HepG2 (cell line): Measurements from ENCODE around the gene LRIG1. TPM values are rescaled to one million over a fixed set of nuclear protein-coding genes. Genes with fewer than 3 reads are reported as not detected.
A peak's percentile ranks its signal among the peaks of the same experiment; 100 is the strongest.

ENCODE experiments used
- CEBPB ChIP-seq: IDR thresholded peaks from 2 replicates; pipeline ENCODE4 v1.6.1; 2011; ENCODE audit warnings: low read depth, low read length, improper control_type of control experiment, borderline replicate concordance
- EP300 ChIP-seq, 3 experiments: sonication (generic) in 1 of 3; formaldehyde crosslinking in 1 of 3; IDR thresholded peaks; 2 replicates each; pipeline versions ENCODE4 v1.5.1 to v1.6.1; 2011 to 2020; ENCODE audit warnings: low read depth in 2 of 3, low read length in 2 of 3, borderline replicate concordance in 1 of 3, improper control_type of control experiment in 1 of 3, mild to moderate bottlenecking in 1 of 3, missing genetic modification reagents in 1 of 3, moderate library complexity in 1 of 3
- HNF4G ChIP-seq, 2 experiments: sonication (generic) in 1 of 2; formaldehyde crosslinking in 1 of 2; IDR thresholded peaks; 2 replicates each; pipeline versions ENCODE4 v1.4.0 to v1.6.1; 2011 to 2020; ENCODE audit warnings: borderline replicate concordance in 2 of 2, low read depth in 2 of 2, mild to moderate bottlenecking in 2 of 2, low read length in 1 of 2, missing genetic modification reagents in 1 of 2, moderate library complexity in 1 of 2
- MLX ChIP-seq: IDR thresholded peaks from 2 replicates; pipeline ENCODE4 v1.6.1; 2016
- STAT5B ChIP-seq: sonication (generic); formaldehyde crosslinking; IDR thresholded peaks from 2 replicates; pipeline ENCODE4 v1.4.0; 2020; ENCODE audit warnings: missing genetic modification reagents
- TAF15 ChIP-seq: fragments of 200-400 bp; formaldehyde crosslinking; IDR thresholded peaks from one replicate; pipeline ENCODE4 v1.6.1; 2018; ENCODE audit warnings: mild to moderate bottlenecking, low read depth, low read length; ENCODE audit not compliant: poor library complexity, severe bottlenecking
- ZBTB34 ChIP-seq: sonication (generic); formaldehyde crosslinking; IDR thresholded peaks from 2 replicates; pipeline ENCODE4 v1.8.0; 2022; ENCODE audit warnings: mild to moderate bottlenecking, missing genetic modification reagents
- ZC3H13 ChIP-seq: sonication (generic); formaldehyde crosslinking; IDR thresholded peaks from 2 replicates; pipeline ENCODE4 v1.8.1; 2023; ENCODE audit warnings: mild to moderate bottlenecking, missing genetic modification reagents, moderate library complexity
- ZFP90 ChIP-seq: sonication (generic); formaldehyde crosslinking; IDR thresholded peaks from 2 replicates; pipeline ENCODE4 v1.8.0; 2022; ENCODE audit warnings: missing genetic modification reagents, mild to moderate bottlenecking, inconsistent platforms, borderline replicate concordance
- ZNF136 ChIP-seq: sonication (generic); formaldehyde crosslinking; IDR thresholded peaks from 2 replicates; pipeline ENCODE4 v1.8.1; 2022; ENCODE audit warnings: low read depth, mild to moderate bottlenecking, moderate library complexity, missing genetic modification reagents
- ZNF33A ChIP-seq: sonication (generic); formaldehyde crosslinking; IDR thresholded peaks from 2 replicates; pipeline ENCODE4 v1.5.1; 2020; ENCODE audit warnings: missing genetic modification reagents, mild to moderate bottlenecking, moderate library complexity, borderline replicate concordance
- ZNF414 ChIP-seq: sonication (generic); formaldehyde crosslinking; IDR thresholded peaks from 2 replicates; pipeline ENCODE4 v1.5.0; 2020; ENCODE audit warnings: missing genetic modification reagents
- ZNF460 ChIP-seq: sonication (generic); formaldehyde crosslinking; IDR thresholded peaks from 2 replicates; pipeline ENCODE4 v1.5.1; 2020; ENCODE audit warnings: missing genetic modification reagents, mild to moderate bottlenecking, borderline replicate concordance
- ZNF646 ChIP-seq: sonication (generic); formaldehyde crosslinking; IDR thresholded peaks from 2 replicates; pipeline ENCODE4 v1.9.0; 2021; ENCODE audit warnings: mild to moderate bottlenecking, missing genetic modification reagents
- ZNF704 ChIP-seq: sonication (generic); formaldehyde crosslinking; IDR thresholded peaks from 2 replicates; pipeline ENCODE4 v1.8.1; 2023; ENCODE audit warnings: mild to moderate bottlenecking, inconsistent platforms, moderate library complexity, missing genetic modification reagents, borderline replicate concordance
- polyA plus RNA-seq, 8 experiments: library from polyadenylated mRNA; depleted of rRNA in 3 of 8; stranded (reverse) in 7 of 8; unstranded in 1 of 8; fragments of >200 nt; fragmentation: Illumina TruSeq in 4 of 8; extraction: Trizol in 4 of 8; gene quantifications; 2 replicates each; pipeline versions ENCODE4 v1.2.1 to v1.2.3, GENCODE V29; 2011 to 2016; ENCODE audit warnings: low read depth in 4 of 8, missing spikeins in 1 of 8, mixed read lengths in 1 of 8; ENCODE audit not compliant: insufficient read depth in 1 of 8
- total RNA-seq, 5 experiments: library from RNA; depleted of rRNA; stranded (reverse); fragments of >200 nt; fragmentation: Illumina TruSeq; extraction: Trizol; gene quantifications; 2 replicates each; pipeline ENCODE4 v1.2.3, GENCODE V29; 2016; ENCODE audit warnings: low read depth in 1 of 5

LRIG1 gene
- total and polyA plus RNA-seq, 2 of the 13 experiments (the other 11 are each of a cell fraction or from before 2014, with no cell fraction given): 17.8 to 24.8 TPM

- TF ChIP-seq ZNF646 (CRISPR knock-in tag): peak; percentile 73
- TF ChIP-seq ZNF136 (CRISPR knock-in tag): no peak
- TF ChIP-seq STAT5B (CRISPR knock-in tag): peak; percentile 94
- no peak; the same call in 1 of the 2 replicates for TF ChIP-seq ZC3H13
- TF ChIP-seq ZFP90 (CRISPR knock-in tag): no peak; the same call in 1 of the 2 replicates
- peak; percentile 100 for TF ChIP-seq HNF4G (IDR thresholded peaks at IDR 0.05; ENCODE audit: borderline replicate concordance, low read depth, low read length)
- TF ChIP-seq HNF4G (CRISPR knock-in tag; IDR thresholded peaks at IDR 0.05; ENCODE audit: borderline replicate concordance, low read depth): peak; percentile 99
- TF ChIP-seq TAF15: no peak
- peak; percentile 98 to 99 for TF ChIP-seq EP300 (IDR thresholded peaks at IDR 0.05; ENCODE audit: low read depth in 2 of 2, low read length in 2 of 2)
- TF ChIP-seq EP300 (CRISPR knock-in tag; IDR thresholded peaks at IDR 0.05; ENCODE audit: borderline replicate concordance): peak; percentile 99
- TF ChIP-seq CEBPB: peak; percentile 98
- TF ChIP-seq ZBTB34 (CRISPR knock-in tag): peak; percentile 96
- no peak for TF ChIP-seq ZNF704 (CRISPR knock-in tag)
- TF ChIP-seq ZNF460 (CRISPR knock-in tag): peak; percentile 34; the same call in 1 of the 2 replicates
- TF ChIP-seq ZNF33A (CRISPR knock-in tag): peak; percentile 96
- peak; percentile 92 for TF ChIP-seq MLX
- peak; percentile 39; the same call in 1 of the 2 replicates for TF ChIP-seq ZNF414 (CRISPR knock-in tag)
Observed at GRCh38 chr3:66481071-66482017, 19.5 kb downstream of the LRIG1 start (continued).
